Stimulated activated CD4-positive, alpha-beta T cell treated with anti-CD3 and anti-CD28 coated beads, Interleukin-12 subunit alpha, Interleukin-12 subunit beta, amount 100 ng/mL, for 24 hours (primary cell): Measurements from ENCODE around the gene WNT9A.
A peak's percentile ranks its signal among the peaks of the same experiment; 100 is the strongest.

Experiments
- DNase-seq, 2 experiments: peaks; one replicate each; pipeline ENCODE4 v3.0.0-alpha.2; 2020; ENCODE audit warnings: low read depth in 2 of 2

The WNT9A gene

GRCh38 chr1:227897704-227898438, 49.9 kb downstream of the WNT9A start:
- no peak for DNase-seq

DNA sequence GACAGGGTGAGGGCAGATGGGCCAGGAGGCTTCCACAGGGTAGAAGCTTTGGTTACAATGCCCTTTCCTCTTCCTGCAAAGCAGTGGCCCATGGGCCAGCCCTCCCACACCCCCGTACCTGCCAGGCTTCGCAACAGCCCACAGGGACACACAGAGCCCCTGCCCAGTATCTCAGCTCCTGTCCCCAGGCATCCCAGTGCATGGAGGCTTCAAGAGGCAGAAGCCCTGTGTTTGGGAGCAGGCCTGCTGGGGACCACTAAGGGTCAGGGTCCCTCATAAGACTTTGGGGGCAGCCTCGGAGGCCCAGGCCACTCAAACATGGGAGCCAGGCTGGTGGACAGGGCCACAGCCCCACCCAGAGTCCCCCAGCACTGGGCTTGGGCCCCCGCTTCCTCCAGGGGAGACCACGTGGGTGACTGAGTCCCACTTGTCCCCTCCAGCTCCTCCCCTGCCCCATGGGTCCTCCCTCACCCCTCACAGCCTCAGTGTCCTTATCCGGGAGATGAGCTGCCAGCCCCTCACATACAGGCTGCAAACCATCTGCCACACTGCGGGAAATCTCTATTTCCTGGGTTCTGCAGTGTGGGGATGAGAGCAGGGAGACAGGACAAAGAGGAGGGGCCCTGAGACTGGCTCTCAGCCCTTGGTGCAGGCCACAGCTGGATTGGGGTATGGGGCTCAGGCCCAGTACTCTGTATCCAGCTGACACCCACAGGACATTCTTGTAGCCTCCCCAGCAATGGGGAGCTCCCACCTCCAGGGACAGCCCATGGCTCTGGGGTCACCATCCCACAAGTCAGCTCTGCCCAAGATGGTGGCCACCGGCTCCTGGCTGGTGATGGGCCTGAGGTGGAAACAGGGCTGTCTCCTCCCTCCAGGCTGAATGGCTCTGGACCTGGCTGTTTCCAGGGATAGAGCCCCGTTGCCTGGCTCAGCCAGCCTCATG, 50.7 kb downstream of the WNT9A start:
- DNase-seq = no peak

DNA sequence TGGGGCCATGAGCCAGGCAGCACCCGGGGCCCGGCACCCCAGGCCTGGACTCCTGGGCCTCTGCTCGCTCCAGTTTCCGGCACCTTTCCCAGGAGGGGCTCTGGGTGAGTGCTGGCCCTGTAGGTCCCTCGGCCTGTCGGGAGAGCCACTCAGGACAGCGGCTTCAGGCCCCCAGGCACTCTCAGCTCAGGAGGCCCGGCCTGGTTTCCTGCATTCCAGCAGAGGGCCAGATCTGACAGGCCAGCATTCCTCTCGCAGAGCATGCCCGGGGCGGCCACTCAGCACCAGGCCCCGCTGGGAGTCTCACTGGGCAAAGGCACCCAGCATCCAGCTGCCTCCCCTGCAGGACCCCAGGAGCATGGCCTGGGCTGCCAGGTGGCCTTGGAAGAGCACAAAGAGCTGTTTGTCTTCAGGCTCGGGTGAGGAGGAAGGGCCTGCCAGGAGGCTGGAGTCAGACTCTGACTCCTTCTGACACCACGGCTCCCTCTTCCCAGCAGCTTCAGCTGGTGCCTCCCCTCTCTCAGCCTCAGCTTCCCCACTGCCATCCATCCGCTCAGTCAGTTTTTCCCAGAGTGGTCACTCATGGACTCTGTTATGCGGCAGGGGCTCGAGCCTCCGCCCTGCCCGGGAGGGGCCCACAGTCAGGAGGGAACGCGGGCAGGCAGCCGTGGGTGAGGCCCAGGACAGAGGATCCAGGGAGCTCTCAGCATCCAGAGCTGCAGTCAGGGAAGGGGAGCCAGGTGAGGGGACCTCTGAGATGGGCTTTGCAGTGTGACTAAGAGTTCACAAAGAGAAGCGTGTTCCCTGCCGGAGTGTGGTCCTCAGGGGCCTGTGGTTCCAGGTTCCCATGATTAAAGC, 51.7 kb downstream of the WNT9A start:
- DNase-seq = no peak

DNA sequence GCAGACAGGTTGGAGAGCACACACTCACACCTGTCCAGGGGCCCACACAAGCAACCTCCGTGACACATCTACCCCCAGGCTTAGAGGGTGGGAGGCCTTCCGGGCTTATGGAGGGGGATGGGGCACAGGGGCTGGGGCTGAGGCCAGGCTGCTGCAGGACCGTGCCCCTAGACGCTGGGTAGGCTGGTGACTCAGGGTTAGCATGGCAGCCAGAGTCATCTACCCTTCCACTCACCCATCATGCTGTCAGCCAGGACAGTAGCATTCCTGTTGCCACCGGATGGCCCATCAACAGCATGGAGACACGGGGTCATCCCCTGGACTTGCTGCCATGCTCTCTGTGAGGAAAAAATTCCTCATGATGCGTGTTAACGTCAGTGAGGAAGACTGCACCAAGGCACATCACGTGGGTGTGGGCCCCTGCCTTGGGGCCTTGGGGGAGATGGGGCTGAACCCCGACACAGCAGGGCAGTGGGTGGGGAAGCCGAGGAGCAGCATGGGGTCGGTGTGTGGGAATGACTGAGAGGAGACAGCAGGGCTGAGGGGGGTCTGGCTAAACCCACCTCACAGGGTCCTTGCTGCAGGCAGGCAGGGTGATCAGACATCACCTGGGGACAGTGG, 52.8 kb downstream of the WNT9A start:
- no peak for DNase-seq

DNA sequence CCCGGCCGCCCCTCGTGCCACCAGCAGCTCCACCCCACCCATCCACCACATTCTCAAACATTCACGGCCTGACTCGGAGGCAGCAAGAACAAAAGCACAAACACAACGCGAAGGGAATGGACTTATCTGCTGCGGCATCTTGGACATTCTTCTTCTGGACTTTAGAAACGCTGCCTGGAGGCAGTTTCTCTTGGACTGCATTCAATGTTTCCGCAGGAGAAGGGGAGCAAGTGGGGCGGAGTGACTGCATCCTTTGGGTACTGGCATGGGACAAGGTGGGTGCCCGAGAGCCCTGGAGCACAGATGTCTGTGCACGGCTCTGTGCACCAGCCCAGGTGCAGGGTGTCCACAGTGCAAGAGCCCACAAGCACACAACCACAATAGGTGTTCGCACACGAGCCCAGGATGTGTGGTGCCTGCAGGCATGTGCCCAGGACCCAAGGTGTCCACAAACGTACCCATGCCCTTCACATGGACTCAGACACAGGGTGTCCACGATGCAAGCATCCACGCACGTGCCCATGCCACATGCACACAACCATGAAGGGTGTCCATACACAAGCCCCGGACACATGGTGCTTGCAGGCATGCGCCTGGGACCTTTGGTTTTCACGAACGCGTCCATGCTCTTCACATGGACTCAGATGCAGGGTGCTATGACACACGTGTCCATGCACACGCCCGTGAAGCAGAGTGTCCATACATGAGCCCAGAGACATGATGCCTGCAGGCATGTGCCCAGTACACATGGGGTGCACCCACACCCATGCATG, 53.6 kb downstream of the WNT9A start:
- DNase-seq = no peak

GRCh38 chr1:227893300-227893948, 54.3 kb downstream of the WNT9A start:
- DNase-seq = no peak

DNA sequence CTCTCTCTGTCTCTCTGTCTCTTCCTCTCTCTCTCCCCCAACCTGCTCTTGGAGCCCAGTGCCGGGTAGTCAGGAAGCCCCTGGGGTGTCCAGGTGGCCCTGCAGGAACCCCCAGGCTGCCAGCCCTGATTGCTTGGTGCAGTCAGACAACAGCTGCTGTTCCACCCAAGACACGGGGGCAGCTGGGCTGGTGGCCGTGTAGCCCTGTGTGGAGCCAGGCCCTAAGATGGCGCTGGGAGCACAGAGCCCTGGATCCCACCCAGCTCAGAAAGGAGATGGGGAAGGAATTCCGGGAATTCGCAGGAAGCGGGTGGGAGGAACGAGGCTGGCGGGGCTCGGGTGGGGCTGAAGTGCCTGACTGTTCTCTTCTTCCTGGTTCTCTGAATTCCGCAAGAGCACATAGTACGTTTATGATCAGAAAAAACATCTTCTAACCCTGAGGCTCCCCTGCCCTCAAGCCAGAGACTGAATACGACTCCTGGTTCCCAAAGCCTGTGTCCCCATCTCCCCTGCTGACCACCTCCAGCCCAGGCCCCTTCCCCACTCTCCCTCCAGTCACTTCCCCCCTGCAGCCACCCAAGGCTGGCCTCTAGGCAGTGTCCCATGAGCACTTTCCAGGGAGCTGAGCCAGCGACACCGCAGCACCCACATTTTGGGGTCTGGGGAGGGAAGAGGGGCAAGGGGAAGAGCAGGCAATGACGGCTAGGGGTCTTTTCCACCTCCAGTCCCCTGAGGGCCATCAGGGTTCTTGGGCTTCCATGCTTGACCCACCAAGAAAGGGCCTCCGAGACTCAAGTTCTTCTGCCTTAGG, 55.0 kb downstream of the WNT9A start:
- no peak for DNase-seq

GRCh38 chr1:227891955-227892488, 55.7 kb downstream of the WNT9A start:
- no peak for DNase-seq

- no peak for DNase-seq
These were observed 56.3 kb downstream of the WNT9A start for GRCh38 chr1:227891223-227891954.

DNA sequence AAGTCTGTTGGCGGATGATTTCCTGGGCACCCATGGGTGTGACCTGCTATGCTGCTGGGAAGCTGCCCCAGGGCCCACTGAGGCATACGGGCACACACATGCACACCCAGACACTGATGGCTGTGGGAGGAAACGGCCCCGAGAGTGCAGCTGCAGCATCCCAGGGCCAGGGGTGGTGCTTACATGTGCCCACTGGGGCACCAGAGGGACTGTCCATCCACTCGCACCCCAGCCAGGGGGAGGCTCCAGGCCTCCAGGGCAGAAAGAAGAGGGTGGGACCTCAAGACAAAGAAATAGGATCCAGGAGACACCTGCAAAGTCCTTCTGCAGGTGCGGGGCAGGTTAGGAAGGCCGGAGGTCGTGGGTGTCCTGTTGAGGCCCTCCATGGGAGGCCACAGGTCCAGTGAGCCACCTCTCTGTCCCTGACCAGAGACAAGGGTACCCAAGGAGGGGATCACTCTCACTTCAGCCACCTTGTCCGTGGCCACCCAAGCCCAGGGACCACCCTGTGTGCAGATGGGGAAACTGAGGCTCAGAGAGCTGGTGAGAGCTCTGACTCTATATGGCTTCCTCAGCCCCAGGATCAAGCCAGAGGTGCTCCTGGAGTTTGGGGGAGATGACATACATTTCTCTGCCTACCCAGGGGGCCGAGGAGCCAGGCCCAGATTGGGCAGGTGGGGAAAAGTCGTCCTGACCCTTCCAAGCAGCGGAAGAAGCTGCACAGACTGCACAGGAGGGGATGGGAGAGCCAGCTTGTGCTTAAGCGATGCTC, 57.1 kb downstream of the WNT9A start:
- DNase-seq = no peak

DNA sequence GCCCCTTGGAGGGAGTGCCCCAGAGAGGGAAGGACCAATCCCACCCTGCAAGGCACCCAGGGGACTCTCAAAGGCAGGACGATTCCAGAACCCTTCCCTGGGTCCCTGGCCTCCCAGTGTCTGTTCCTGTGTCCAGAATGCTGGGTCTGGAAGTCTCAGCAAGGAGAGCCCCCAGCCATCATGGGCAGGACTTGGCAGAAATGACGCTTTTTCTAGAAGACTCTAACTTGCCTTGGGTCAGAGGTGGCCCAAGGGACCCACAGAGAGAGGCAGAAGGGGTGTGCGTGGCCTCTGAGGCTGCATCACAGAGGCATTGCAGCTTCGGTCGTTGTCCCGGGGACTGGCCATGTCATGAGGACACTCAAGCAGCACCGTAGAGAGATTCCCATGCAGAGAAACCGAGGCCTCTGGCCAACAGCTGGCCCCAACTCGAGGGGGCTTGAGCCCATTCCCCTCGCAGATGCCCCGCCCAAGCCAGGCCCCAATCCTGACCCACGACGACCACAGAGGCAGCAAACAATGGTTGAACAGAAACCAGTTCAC, 57.8 kb downstream of the WNT9A start:
- no peak for DNase-seq

GRCh38 chr1:227889047-227889862, 58.5 kb downstream of the WNT9A start:
- no peak for DNase-seq

DNA sequence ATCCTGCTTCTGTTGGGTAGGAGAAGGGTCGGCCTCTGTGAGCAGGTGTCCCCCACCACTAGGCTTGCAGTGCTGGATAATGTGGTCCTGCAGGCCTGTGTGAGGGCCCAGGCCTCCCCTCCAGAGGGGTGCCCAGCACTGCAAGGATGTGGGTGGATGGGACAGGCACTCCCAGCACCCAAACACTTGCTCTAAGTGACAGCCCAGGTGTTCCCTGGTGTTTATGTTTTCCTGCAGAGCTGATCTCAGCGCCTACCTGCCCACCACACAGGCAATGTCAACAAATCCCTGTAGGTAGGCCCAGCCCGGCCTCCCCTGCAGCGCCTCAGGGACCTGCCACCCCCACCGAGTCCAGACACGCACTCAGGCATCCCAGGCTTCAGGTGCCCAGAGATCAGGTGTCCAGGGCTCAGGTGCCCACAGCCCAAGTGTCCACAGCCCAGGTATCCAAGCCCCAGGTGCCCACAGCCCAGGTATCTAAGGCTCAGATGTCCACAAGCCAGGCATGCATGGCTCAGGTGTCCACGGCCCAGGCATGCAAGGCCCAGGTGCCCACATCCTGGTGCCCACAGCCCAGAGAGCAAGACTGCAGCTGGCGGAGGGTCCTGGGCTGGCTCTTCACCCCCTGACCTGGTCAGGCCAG, 59.2 kb downstream of the WNT9A start:
- DNase-seq = no peak

GRCh38 chr1:227887697-227888403, 59.9 kb downstream of the WNT9A start:
- DNase-seq = no peak

GRCh38 chr1:227886993-227887696, 60.6 kb downstream of the WNT9A start:
- peak in 1 of 2 experiments; percentile 19 for DNase-seq
